Keratinocyte (primary cell): ENCODE data around the gene ARRB1. TPM values are rescaled to one million over a fixed set of nuclear protein-coding genes. Genes with fewer than 3 reads are reported as not detected.

Experiments
- DNase-seq: peaks from one replicate; pipeline ENCODE4 v3.0.0-alpha.2; 2011; ENCODE audit warnings: low read depth, missing footprints, low spot score
- FAIRE-seq: peaks from 2 replicates; lab custom pipeline; 2011; peaks lifted over from hg19 to GRCh38; lab: Jason Lieb, UNC
- H2AFZ ChIP-seq: 2 replicates; pipeline ENCODE4 v1.6.0; 2012; ENCODE audit warnings: low read length, control low read depth, inconsistent platforms; ENCODE audit not compliant: control insufficient read depth
- H3K27ac ChIP-seq: 2 replicates; pipeline ENCODE4 v1.5.1; 2011; ENCODE audit warnings: low read length; ENCODE audit not compliant: control insufficient read depth, insufficient read depth
- H3K27me3 ChIP-seq: 3 replicates; pipeline ENCODE4 v1.6.0; 2011; ENCODE audit warnings: low read length; ENCODE audit not compliant: control insufficient read depth, insufficient read depth; ENCODE audit errors: extremely low read depth
- H3K36me3 ChIP-seq, 2 experiments: 2 replicates in 1 of 2; 3 replicates in 1 of 2; pipeline ENCODE4 v1.5.1; 2011; ENCODE audit warnings: low read length in 2 of 2, mild to moderate bottlenecking in 1 of 2; ENCODE audit not compliant: control insufficient read depth in 2 of 2, insufficient read depth in 2 of 2; ENCODE audit errors: extremely low read depth in 1 of 2
- H3K4me1 ChIP-seq: 3 replicates; pipeline ENCODE4 v1.5.1; 2011; ENCODE audit warnings: low read length; ENCODE audit not compliant: control insufficient read depth, insufficient read depth; ENCODE audit errors: extremely low read depth
- H3K4me2 ChIP-seq: 3 replicates; pipeline ENCODE4 v1.6.0; 2011; ENCODE audit warnings: low read depth, low read length; ENCODE audit not compliant: control insufficient read depth, insufficient read depth; ENCODE audit errors: extremely low read depth
- H3K4me3 ChIP-seq, 3 experiments: fragments of 200-600 bp in 1 of 3; sonication (generic) in 1 of 3; 2 replicates in 2 of 3; 3 replicates in 1 of 3; pipeline ENCODE4 v1.5.1; 2011 to 2016; ENCODE audit warnings: low read length in 3 of 3, mild to moderate bottlenecking in 3 of 3, control low read depth in 2 of 3, inconsistent platforms in 1 of 3, low read depth in 1 of 3, mixed read lengths in 1 of 3, mixed run types in 1 of 3, moderate library complexity in 1 of 3; ENCODE audit not compliant: control insufficient read depth in 2 of 3, insufficient read depth in 2 of 3; ENCODE audit errors: extremely low read depth in 1 of 3
- H3K79me2 ChIP-seq: 2 replicates; pipeline ENCODE4 v1.6.0; 2012; ENCODE audit warnings: low read length; ENCODE audit not compliant: control insufficient read depth, insufficient read depth
- H3K9ac ChIP-seq: 3 replicates; pipeline ENCODE4 v1.6.0; 2011; ENCODE audit warnings: low read length; ENCODE audit not compliant: control insufficient read depth, insufficient read depth; ENCODE audit errors: extremely low read depth
- H3K9me1 ChIP-seq: 3 replicates; pipeline ENCODE4 v1.6.0; 2011; ENCODE audit warnings: low read length; ENCODE audit not compliant: control insufficient read depth, insufficient read depth; ENCODE audit errors: extremely low read depth
- H3K9me3 ChIP-seq: 2 replicates; pipeline ENCODE4 v1.5.1; 2012; ENCODE audit warnings: low read depth, low read length; ENCODE audit not compliant: control insufficient read depth
- H4K20me1 ChIP-seq: 3 replicates; pipeline ENCODE4 v1.6.0; 2011; ENCODE audit warnings: low read length; ENCODE audit not compliant: control insufficient read depth, insufficient read depth; ENCODE audit errors: extremely low read depth
- EZH2 ChIP-seq: IDR thresholded peaks from one replicate; pipeline ENCODE4 v1.6.1; 2012; ENCODE audit warnings: inconsistent platforms, mild to moderate bottlenecking, low read length, moderate library complexity
- dilution Hi-C: fragments of 300-500 bp; cut with MboI; formaldehyde crosslinking; loops from one replicate; pipeline ENCODE4 v1.7.0; 2020; ENCODE audit warnings: low sequenced_read_pairs; ENCODE audit not compliant: extremely low pct_ligation_motif_present
- polyA plus RNA-seq, 5 experiments: library from polyadenylated mRNA; depleted of rRNA in 3 of 5; stranded (reverse) in 3 of 5; stranded (forward) in 1 of 5; unstranded in 1 of 5; fragments of >200 nt; gene quantifications; 1 replicate in 1 of 5; 2 replicates in 3 of 5; 3 replicates in 1 of 5; pipeline versions ENCODE4 v1.2.1 to v1.2.3, GENCODE V29; 2011 to 2012; ENCODE audit warnings: missing spikeins in 2 of 5, low read depth in 1 of 5, low replicate concordance in 1 of 5
- TF ChIP-seq, protein P1 (sequence below), 3 experiments: IDR thresholded peaks in 1 of 3; conservative IDR thresholded peaks in 1 of 3; optimal IDR thresholded peaks in 1 of 3; 2 replicates in 2 of 3; 3 replicates in 1 of 3; pipeline versions ENCODE3 to v1.5.1; 2011; ENCODE audit warnings: low read length in 3 of 3, mild to moderate bottlenecking in 3 of 3, moderate library complexity in 2 of 3, control low read depth in 1 of 3, inconsistent platforms in 1 of 3; ENCODE audit not compliant: insufficient read depth in 2 of 3; ENCODE audit errors: extremely low read depth in 1 of 3

ARRB1 gene
- polyA plus RNA-seq, 1 donor (not counting 4 experiments of a cell fraction or from before 2014, with no cell fraction given) = 0.94 TPM

DNA sequence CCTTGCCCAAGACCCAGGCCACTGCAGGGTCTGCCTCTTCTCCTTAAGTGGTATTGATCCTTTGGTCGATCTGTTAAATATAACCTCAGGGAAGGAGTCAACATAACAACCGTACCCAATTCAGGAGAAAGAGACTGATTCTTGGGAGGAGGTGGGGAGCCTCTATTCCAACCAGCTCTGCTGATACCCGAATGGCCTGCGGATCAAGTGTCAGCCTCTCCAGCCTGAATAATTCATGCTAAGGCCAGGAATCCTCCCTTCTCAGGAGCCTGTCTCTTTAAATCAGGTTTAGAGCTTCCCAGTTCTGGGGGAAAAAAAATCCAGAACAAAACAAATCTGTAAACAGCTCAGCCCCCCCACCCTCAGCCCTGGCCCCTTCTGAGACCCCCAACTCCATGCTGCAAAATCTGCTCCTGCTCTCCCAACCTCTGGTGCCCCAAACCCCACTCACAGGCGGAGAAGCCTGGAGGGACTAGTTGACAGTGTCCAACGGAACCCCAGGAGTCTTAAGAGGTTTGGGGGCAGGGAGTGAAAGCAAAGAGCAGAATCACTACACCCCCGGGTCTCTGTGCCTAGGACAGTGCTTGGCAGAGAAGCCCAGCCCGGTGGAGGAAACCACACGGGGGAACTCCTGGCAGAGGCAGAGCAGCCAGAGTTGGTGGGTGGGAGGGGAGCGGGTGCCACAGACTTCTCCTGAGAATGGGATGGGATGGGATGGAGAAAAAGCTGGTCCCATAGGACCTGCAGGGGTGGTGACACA lies 111.8 kb downstream of the ARRB1 start:
- TF ChIP-seq EZH2 = no peak
- TF ChIP-seq, protein P1, sequence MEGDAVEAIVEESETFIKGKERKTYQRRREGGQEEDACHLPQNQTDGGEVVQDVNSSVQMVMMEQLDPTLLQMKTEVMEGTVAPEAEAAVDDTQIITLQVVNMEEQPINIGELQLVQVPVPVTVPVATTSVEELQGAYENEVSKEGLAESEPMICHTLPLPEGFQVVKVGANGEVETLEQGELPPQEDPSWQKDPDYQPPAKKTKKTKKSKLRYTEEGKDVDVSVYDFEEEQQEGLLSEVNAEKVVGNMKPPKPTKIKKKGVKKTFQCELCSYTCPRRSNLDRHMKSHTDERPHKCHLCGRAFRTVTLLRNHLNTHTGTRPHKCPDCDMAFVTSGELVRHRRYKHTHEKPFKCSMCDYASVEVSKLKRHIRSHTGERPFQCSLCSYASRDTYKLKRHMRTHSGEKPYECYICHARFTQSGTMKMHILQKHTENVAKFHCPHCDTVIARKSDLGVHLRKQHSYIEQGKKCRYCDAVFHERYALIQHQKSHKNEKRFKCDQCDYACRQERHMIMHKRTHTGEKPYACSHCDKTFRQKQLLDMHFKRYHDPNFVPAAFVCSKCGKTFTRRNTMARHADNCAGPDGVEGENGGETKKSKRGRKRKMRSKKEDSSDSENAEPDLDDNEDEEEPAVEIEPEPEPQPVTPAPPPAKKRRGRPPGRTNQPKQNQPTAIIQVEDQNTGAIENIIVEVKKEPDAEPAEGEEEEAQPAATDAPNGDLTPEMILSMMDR (optimal IDR thresholded peaks at IDR 0.05 in 1 of 3, IDR thresholded peaks at IDR 0.05 in 1 of 3, conservative IDR thresholded peaks at IDR 0.05 in 1 of 3; ENCODE audit: extremely low read depth in 1 of 3, insufficient read depth in 2 of 3, low read length in 3 of 3) = no peak
- no peaks in the 10 kb centered on the region for H3K36me3 ChIP-seq
- dilution Hi-C loops = no loop called here
- peaks cover 50% of the 10 kb centered on the region for H3K27me3 ChIP-seq
- no peak for DNase-seq
- H3K27ac ChIP-seq = no peak overlapping the region
- H3K9me1 ChIP-seq = no peaks in the 10 kb centered on the region
- H2AFZ ChIP-seq = no peak overlapping the region
- no peak overlapping the region for H3K4me3 ChIP-seq
- H3K9me3 ChIP-seq = no peaks in the 10 kb centered on the region
- H3K4me2 ChIP-seq = no peak overlapping the region
- FAIRE-seq = no peak
- H3K4me1 ChIP-seq = no peaks in the 10 kb centered on the region
- H3K79me2 ChIP-seq = no peaks in the 10 kb centered on the region
- H3K9ac ChIP-seq = no peak overlapping the region
- no peaks in the 10 kb centered on the region for H4K20me1 ChIP-seq

DNA sequence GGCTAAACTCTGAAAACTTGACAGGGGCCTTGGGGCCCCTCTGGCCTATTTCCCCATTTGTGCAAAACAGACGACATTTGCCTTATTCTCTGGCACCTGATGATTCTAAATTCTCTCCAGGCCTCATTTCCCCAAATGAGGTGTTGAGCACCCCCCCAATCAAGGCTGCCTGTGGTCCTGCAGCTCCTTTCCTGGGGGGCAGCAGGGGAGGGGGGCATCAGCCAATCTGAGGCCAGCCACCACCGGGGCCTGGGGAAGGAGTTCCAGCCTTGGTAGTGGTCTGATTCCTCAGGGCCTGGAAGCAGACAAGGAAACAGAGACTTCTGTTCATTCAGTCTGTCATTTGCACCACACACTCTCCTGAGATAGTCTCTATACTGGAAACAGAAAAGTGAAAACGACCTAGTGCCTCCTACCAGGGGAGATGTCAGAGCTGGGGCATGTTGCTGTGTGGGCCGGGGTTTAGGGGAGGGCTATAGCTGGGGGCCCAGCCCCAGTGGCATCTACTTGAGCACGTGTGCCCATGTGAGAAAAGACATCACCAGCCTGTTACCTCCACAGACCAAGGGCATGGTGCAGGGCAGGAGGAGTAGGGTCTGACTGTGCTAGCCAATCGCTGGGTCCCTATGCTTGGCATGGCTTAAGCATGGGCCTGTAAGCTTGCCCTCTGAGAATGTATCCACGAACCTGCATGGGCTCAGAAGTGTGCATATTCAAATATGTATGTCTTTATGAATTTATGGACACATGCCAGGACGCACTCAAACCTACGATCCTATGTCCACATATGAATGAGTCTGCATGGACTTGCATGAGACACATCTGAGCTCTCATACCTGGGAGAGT lies 112.6 kb downstream of the ARRB1 start:
- no peak for TF ChIP-seq EZH2
- TF ChIP-seq, protein P1 (optimal IDR thresholded peaks at IDR 0.05 in 1 of 3, IDR thresholded peaks at IDR 0.05 in 1 of 3, conservative IDR thresholded peaks at IDR 0.05 in 1 of 3; ENCODE audit: extremely low read depth in 1 of 3, insufficient read depth in 2 of 3, low read length in 3 of 3) = no peak

More for the DNA sequence above, 112.6 kb downstream of the ARRB1 start:
- H3K4me2 ChIP-seq = no peak overlapping the region
- no peaks in the 10 kb centered on the region for H3K9me3 ChIP-seq
- no peaks in the 10 kb centered on the region for H3K36me3 ChIP-seq
- H3K4me3 ChIP-seq = no peak overlapping the region
- H3K4me1 ChIP-seq = no peaks in the 10 kb centered on the region
- peaks cover 2% of the 10 kb centered on the region for H4K20me1 ChIP-seq
- peaks cover 43% of the 10 kb centered on the region for H3K27me3 ChIP-seq
- no peak for DNase-seq
- dilution Hi-C loops = no loop called here
- no peak overlapping the region for H3K27ac ChIP-seq
- no peak overlapping the region for H3K9ac ChIP-seq
- H3K79me2 ChIP-seq = no peaks in the 10 kb centered on the region
- no peak overlapping the region for H2AFZ ChIP-seq
- H3K9me1 ChIP-seq = no peaks in the 10 kb centered on the region
- FAIRE-seq = no peak
